ENCODE results near the gene RXRB.

DNA sequence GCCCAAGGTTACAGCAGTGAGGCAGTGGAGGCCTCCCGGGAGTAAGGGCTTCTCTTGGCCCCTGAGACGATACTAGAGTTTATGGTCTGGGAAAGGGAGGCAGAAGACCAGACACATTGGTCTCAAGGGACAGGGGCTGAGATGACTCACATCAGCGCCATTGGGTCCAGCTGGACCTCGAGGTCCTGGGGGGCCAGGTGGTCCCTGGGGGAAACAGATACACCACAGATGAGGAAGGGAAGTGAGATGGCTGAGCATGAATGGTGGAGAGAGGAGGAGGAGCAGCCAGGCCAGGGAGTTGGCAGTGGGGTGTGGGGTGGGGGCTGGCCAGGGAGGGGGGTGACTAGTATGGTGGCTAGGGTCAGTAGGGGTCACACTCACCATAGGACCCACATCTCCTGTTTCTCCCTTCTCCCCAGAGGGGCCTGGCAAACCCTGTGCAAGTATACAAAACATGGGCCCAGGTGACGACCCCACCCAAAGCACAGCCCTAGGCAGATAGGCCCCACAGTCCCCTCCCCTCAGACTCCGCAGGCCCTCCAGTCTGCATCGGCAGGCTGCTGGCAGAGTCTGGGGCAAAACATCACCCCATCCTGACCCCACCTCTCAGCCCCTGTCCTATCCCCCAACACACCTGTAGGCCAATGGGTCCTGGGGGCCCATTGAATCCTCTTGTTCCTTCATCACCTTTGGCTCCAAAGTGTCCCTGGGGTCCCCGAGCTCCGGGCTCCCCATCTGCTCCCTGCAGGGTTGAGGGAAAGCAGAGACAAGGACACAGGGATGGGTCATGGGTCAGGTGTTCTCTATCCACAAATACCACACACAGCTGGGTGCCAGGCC, 30.1 kb downstream of the RXRB start:
- no peak for TF ChIP-seq POLR2AphosphoS5 (IDR thresholded peaks at IDR 0.05; ENCODE audit: low read depth, low read length)
- no peak for TF ChIP-seq POLR2A (IDR thresholded peaks at IDR 0.05; ENCODE audit: low read depth, low read length)
- TF ChIP-seq TAF1 (IDR thresholded peaks at IDR 0.05; ENCODE audit: low read depth, low read length), result no peak
